Stimulated activated CD4-positive, alpha-beta T cell treated with anti-CD3 and anti-CD28 coated beads, Interleukin-1b, Interleukin-23, amount 100 ng/mL, for 1 hour (primary cell): ENCODE measurements around the gene SSNA1.
A peak's percentile ranks its signal among the peaks of the same experiment; 100 is the strongest.

Source experiments
- DNase-seq, 2 donors: peaks; one replicate each; pipeline ENCODE4 v3.0.0-alpha.2; 2020; ENCODE audit warnings: low read depth in 2 of 2

The SSNA1 gene

GRCh38 chr9:137219757-137220316 is 31.4 kb downstream of the SSNA1 start:
- no peak for DNase-seq

GRCh38 chr9:137220317-137221094 is 32.0 kb downstream of the SSNA1 start:
- no peak for DNase-seq

- no peak for DNase-seq
Measured at GRCh38 chr9:137221095-137221505, 32.6 kb downstream of the SSNA1 start.

- DNase-seq, result no peak
Measured at GRCh38 chr9:137221506-137222111, 33.1 kb downstream of the SSNA1 start.

GRCh38 chr9:137222190-137223077 is 34.0 kb downstream of the SSNA1 start, which contains the start of gene RNF208:
TSS of gene RNF208 (minus strand) at chr9:137222240. CDS start at chr9:137221212, 1,028 bp downstream.
- DNase-seq, result no peak

DNA sequence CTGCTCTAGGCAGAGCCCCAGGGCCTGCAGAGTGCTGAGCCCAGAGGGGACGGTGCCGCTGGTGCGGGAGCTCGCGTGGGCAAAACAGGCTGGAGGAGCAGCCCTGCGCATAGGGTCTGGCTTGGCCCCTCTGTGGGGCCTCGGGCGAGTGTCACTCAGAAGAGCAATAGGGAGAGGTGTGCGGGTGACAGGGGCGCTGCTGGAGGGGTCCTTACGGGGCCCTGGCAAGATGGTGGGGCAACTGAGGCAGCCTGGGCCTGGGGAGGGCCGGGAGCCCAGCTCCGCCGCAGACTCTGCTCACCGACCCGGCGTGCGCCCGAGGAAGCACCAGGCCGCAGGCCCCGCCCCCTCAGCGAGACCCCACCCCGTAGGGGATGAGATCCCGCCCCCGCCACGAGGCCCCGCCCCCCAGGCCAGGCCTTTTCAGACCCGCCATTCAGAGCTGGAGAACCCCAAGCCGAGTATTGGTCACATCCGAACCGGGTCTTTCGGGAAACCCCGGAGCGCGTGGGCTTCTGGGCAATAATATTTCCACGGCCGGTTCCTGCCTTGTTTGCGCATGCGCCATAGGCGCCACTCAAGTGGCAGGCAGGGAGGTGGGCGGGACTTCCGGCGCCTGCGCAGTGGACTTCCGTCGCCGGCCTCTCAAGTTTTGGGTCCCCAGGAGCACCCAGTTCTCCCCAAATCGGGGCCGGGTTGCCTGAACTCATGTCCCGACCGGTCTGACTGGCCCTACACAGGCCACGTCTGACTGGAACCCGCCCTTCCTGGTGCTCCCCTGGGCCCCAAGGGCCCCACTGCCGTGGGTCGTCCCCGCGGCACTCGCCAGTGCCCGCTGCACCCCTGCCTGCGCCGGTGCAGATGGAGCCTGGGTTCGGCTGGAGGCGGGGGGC is 34.8 kb downstream of the SSNA1 start:
- peak; percentile 98 to 99 for DNase-seq

DNA sequence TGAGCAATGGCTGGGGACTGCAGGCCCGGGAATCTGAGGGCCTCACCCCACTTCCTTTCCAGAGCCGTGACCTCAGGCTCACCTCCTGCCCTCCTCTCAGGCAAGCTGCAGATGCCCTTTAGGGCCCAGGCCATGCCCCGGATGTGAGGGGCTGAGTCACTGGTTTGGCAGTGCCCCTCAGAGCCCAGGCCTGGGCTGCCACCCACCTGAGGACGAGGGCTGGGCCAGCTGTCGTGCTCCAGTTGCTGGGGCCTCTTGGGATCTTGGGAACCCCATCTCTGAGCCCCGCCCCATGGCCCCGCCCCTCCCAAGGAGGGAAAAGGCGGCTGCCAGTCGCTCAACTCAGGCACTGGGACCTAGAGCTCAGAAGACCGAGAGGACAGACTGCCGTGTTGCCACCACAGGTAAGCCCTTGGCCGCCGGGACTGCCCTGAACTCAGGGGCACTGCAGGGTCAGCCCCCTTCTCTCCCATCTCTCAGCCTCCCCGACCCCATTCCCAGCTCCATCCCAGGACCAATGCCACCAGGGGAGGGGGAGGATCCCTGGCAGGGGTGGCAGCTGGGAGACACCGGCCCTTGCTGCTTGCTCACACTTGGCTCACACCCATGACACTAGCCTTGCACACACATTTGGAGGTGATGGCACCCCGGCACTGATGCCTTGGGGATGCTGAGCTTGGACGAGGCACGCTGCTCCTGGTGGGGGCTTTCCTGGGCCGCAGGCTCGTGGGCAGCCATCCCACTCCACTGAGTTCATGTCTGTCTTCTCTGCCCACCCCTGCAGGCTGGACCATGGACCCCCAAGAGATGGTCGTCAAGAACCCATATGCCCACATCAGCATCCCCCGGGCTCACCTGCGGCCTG is 36.6 kb downstream of the SSNA1 start, which contains the start of gene CYSRT1:
CYSRT1 (plus strand) TSS at position 345 of the 865 bp plus-strand sequence; CDS start at position 793, 448 bp downstream.
- no peak for DNase-seq

DNA sequence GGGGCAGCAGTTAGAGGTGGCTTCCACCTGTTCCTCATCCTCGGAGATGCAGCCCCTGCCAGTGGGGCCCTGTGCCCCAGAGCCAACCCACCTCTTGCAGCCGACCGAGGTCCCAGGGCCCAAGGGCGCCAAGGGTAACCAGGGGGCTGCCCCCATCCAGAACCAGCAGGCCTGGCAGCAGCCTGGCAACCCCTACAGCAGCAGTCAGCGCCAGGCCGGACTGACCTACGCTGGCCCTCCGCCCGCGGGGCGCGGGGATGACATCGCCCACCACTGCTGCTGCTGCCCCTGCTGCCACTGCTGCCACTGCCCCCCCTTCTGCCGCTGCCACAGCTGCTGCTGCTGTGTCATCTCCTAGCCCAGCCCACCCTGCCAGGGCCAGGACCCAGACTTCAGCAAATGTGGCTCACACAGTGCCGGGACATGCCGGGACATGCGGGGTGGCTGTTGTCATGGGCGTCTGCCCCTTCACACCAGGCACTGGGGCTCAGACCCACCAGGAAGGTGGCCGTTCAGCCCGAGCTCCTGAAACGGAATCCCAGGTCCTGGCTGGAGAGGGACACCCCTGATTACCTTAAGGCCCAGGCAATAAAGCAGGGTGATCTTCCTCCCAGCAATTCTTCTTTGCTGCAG is 37.3 kb downstream of the SSNA1 start:
- DNase-seq, result no peak

GRCh38 chr9:137226338-137227053 is 38.0 kb downstream of the SSNA1 start:
- DNase-seq, result no peak

- peak; percentile 59 to 70 for DNase-seq
Measured at GRCh38 chr9:137227054-137227852, 38.8 kb downstream of the SSNA1 start, which contains the start of gene RNF224. TSS of gene RNF224 (plus strand) at chr9:137227502. CDS start at chr9:137228336, 834 bp downstream.

- DNase-seq, result no peak
Measured at GRCh38 chr9:137227853-137228505, 39.5 kb downstream of the SSNA1 start.

DNA sequence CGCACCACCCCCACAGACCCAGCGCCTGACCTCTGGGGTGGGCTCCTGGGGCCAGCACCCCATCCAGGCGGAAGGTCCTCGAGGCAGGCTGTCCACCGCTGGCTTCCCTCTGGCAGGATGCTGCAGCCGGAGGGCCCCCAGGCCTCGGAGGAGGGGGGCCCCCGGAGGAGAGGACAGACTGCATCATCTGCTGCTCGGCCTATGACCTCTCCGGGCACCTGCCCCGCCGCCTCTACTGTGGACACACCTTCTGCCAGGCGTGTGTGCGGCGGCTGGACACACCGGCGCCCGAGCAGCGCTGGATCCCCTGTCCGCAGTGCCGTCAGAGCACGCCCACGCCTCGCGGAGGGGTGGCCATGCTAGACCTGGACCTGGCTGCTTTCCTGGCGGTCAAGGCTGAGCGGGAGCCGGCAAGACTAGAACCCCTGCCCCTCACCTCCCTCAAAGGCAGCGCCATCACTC is 40.1 kb downstream of the SSNA1 start:
- DNase-seq, result no peak

GRCh38 chr9:137228968-137229896 is 40.8 kb downstream of the SSNA1 start:
- DNase-seq, result no peak

DNA sequence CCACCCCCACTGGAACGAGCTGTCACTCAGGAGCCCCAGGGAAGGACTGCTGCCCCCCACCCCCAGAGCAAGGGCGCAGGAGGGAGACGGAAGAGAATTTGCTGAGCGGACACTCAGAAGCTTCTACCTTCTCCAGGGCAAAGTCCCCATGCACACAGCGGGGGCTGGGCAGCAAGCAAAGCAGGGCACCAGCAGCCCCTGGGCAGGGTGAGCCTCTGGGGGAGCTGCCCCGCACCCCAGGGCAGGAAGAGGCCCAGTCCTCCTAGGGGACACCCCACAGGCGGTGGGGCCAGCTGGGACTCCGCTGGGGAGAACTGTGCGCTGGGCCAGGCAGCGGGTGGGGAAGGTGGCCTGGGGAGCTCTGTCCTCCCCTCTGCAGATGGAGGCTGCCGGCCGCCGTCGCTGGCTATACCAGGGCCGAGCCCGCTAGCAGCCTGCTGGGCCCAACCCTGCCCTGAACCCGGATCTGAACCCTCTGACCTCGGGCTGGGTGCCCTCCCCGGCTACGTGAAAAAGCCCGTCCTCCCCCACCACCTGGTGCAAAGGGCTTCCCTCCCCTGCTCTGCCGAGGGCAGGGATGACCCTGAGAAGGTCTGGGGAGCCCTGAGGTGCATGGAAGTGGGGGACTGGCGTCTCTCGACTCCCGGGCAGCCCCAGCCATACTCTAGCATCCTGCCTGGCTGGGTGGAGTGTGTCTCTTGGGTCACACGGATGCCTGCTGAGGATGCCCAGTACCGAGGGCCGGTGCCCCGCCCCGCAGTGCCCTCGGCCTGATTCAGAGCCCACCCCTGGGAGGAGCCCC is 41.6 kb downstream of the SSNA1 start:
- DNase-seq, result no peak
